Pancreas (tissue), 10 donors: ENCODE data around the gene SHLD1. TPM values are rescaled to one million over a fixed set of nuclear protein-coding genes. Genes with fewer than 3 reads are reported as not detected.
"Not testable (repeated sequence)": the region's sequence is repeated elsewhere in the genome, so short reads cannot be mapped to it uniquely, and the experiment has no call there.

Source experiments
- ATAC-seq, 4 donors: fragments of 200-7000 bp; cut with Tn5 transposase; one replicate each; pipeline versions ENCODE4 v1.8.0 to v1.9.1; 2020; ENCODE audit warnings: mild to moderate bottlenecking in 4 of 4, moderate library complexity in 4 of 4
- DNase-seq, 6 donors: peaks; one replicate each; pipeline ENCODE4 v3.0.0-alpha.2; 2020
- FAIRE-seq: peaks from 2 replicates; lab custom pipeline; 2012; peaks lifted over from hg19 to GRCh38; lab: Jason Lieb, UNC
- H3K27ac ChIP-seq, 4 donors: fragments of 200-600 bp; sonication (generic); 1 replicate in 3 of 4; 2 replicates in 1 of 4; pipeline versions ENCODE4 v1.5.0 to v1.8.0; 2020
- H3K27me3 ChIP-seq, 4 donors: fragments of 200-600 bp; one replicate each; pipeline ENCODE4 v1.8.0; 2021
- H3K36me3 ChIP-seq, 3 donors: fragments of 200-600 bp; sonication (generic) in 1 of 3; one replicate each; pipeline versions ENCODE4 v1.5.0 to v1.8.0; 2020 to 2021
- H3K4me1 ChIP-seq, 3 donors: fragments of 200-600 bp; one replicate each; pipeline ENCODE4 v1.8.0; 2021
- H3K4me3 ChIP-seq, 4 donors: fragments of 200-600 bp; sonication (generic) in 2 of 4; one replicate each; pipeline versions ENCODE4 v1.5.0 to v1.8.0; 2020 to 2021
- H3K9me3 ChIP-seq, 4 donors: fragments of 200-600 bp; one replicate each; pipeline ENCODE4 v1.8.0; 2021
- WGBS, 2 donors: extraction: QIAGEN DNeasy Blood & Tissue Kit; methylation state at CpG; one replicate each; pipeline ENCODE4 v1.1.7; 2013; 5-methylcytosine and 5-hydroxymethylcytosine counted together
- intact Hi-C, 3 donors: fragments of 100-400 bp; cut with DNase I; formaldehyde crosslinking; loops; one replicate each; pipeline versions ENCODE4 v1.11.1 to v1.14.2; 2022
- polyA plus RNA-seq, 2 donors: library from polyadenylated mRNA; stranded (reverse); fragments of 200-250 nt; gene quantifications; one replicate each; pipeline ENCODE4 v1.2.3, GENCODE V29; 2013
- total RNA-seq, 6 donors: library from RNA; stranded (reverse); fragmentation: NEBNext Ultra II Directional in 4 of 6; extraction: Animal tissue kit (Norgen Biotek cat#: 25700) in 4 of 6; gene quantifications; one replicate each; pipeline versions ENCODE4 v1.2.1 to v1.2.4, GENCODE V29; 2021 to 2023
- TF ChIP-seq, protein P1 (sequence below), 4 donors: fragments of 200-600 bp; sonication (generic) in 3 of 4; IDR thresholded peaks; one replicate each; pipeline versions ENCODE4 v1.5.0 to v1.8.0; 2021; ENCODE audit warnings: antibody characterized with exemption in 4 of 4
- donor health status: healthy with polysubstance abuse.
- donor health status: DM: no; HTN: no; CAD: no; lungs with moderate emphysema.
- donor health status: DM: no; HTN: no; CAD: no.
- donor health status: control.
- donor health status: control.
- donor health status: Bipolar disorder and iron deficiency.
- donor health status: DM: yes; HTN: yes; CAD: no.
- donor health status: DM: no; HTN: no; CAD: no.
- donor health status: DM: no; HTN: no; CAD: no.
- donor health status: DM: yes; HTN: yes; CAD: no.

SHLD1 gene
- total and polyA plus RNA-seq, 8 donors = 2.1 to 6.6 (median 3.4) TPM

GRCh38 chr20:5779071-5779900, 29.1 kb downstream of the SHLD1 start:
- Histone ChIP-seq H3K4me3 (no peak overlapping the region), H3K36me3 (peaks cover 0 to 11% (median 0%) of the 10 kb centered on the region in 3 donors), H3K9me3 (no peaks in the 10 kb centered on the region), H3K27ac (no peak overlapping the region), H3K27me3 (no peaks in the 10 kb centered on the region), H3K4me1 (peaks cover 15 to 31% (median 24%) of the 10 kb centered on the region in 3 donors)
- intact Hi-C loops = loop anchor here in 1 of 3 donors (10.0 kb wide), 1 partner anchor 184 kb away; no protein-coding TSS in a partner anchor
- DNase-seq = peak in 1 of 6 donors; percentile 52
- FAIRE-seq = no peak
- TF ChIP-seq, protein P1, sequence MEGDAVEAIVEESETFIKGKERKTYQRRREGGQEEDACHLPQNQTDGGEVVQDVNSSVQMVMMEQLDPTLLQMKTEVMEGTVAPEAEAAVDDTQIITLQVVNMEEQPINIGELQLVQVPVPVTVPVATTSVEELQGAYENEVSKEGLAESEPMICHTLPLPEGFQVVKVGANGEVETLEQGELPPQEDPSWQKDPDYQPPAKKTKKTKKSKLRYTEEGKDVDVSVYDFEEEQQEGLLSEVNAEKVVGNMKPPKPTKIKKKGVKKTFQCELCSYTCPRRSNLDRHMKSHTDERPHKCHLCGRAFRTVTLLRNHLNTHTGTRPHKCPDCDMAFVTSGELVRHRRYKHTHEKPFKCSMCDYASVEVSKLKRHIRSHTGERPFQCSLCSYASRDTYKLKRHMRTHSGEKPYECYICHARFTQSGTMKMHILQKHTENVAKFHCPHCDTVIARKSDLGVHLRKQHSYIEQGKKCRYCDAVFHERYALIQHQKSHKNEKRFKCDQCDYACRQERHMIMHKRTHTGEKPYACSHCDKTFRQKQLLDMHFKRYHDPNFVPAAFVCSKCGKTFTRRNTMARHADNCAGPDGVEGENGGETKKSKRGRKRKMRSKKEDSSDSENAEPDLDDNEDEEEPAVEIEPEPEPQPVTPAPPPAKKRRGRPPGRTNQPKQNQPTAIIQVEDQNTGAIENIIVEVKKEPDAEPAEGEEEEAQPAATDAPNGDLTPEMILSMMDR (IDR thresholded peaks at IDR 0.05) = no peak
- peak; percentile 41 to 82 (median 70) for ATAC-seq
- WGBS, 2 donors = 86 to 89% methylated on average over 3 of the region's 3 CpGs

DNA sequence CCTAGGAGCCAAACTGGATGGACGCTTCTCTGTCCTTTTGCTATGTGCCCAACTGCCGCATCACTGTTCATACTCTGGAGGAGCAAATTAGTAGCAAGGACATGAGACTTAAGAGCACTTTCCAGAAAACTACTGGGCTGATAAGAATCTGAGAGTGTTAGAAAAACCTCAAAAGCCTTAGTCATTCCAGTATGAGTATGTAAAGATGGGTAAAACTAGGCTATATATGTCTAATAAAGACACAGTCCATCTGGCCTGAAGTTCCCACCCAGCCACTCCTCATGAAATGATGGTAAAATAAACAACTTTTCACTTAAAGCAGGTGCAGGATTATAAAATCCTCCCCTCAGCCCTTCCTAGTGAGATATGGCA, 30.6 kb downstream of the SHLD1 start:
- TF ChIP-seq, protein P1 (IDR thresholded peaks at IDR 0.05) = no peak
- Histone ChIP-seq H3K4me3 (no peak overlapping the region), H3K27me3 (no peaks in the 10 kb centered on the region), H3K9me3 (no peaks in the 10 kb centered on the region), H3K4me1 (peaks cover 15 to 36% (median 28%) of the 10 kb centered on the region in 3 donors), H3K36me3 (peaks cover 0 to 3% (median 0%) of the 10 kb centered on the region in 3 donors), H3K27ac (peak overlapping the region in 3 of 4 donors; percentile 30 to 49 (median 49))
- FAIRE-seq (no peak), ATAC-seq (no peak), DNase-seq (no peak)
- intact Hi-C loops = no loop called here
- WGBS, 2 donors = 96 to 98% methylated on average over 2 of the region's 2 CpGs

- WGBS, 2 donors = 65 to 67% methylated on average over 8 of the region's 8 CpGs
- FAIRE-seq, intact Hi-C loops, ATAC-seq, DNase-seq, H3K4me3 ChIP-seq, H3K9me3 ChIP-seq, H3K27me3 ChIP-seq, H3K36me3 ChIP-seq: not testable (repeated sequence)
- peaks cover 15 to 42% (median 33%) of the 10 kb centered on the region in 3 donors for H3K4me1 ChIP-seq
- H3K27ac ChIP-seq = peak overlapping the region; percentile 30 to 49 (median 49)
Observed at GRCh38 chr20:5781367-5781766, 31.2 kb downstream of the SHLD1 start.

- Histone ChIP-seq H3K4me1 (peaks cover 15 to 49% (median 40%) of the 10 kb centered on the region in 3 donors), H3K36me3 (no peaks in the 10 kb centered on the region), H3K27me3 (no peaks in the 10 kb centered on the region), H3K9me3 (no peaks in the 10 kb centered on the region), H3K27ac (peak overlapping the region; percentile 30 to 49 (median 49)), H3K4me3 (no peak overlapping the region)
- 15 to 18% methylated on average over 11 of the region's 11 CpGs for WGBS, 2 donors
- peak in 3 of 6 donors; percentile 32 to 46 (median 40) for DNase-seq
- FAIRE-seq = no peak
- TF ChIP-seq, protein P1 (IDR thresholded peaks at IDR 0.05) = no peak
- peak; percentile 47 to 75 (median 68) for ATAC-seq
- intact Hi-C loops = no loop called here
Observed at GRCh38 chr20:5781798-5782750, 31.9 kb downstream of the SHLD1 start.

DNA sequence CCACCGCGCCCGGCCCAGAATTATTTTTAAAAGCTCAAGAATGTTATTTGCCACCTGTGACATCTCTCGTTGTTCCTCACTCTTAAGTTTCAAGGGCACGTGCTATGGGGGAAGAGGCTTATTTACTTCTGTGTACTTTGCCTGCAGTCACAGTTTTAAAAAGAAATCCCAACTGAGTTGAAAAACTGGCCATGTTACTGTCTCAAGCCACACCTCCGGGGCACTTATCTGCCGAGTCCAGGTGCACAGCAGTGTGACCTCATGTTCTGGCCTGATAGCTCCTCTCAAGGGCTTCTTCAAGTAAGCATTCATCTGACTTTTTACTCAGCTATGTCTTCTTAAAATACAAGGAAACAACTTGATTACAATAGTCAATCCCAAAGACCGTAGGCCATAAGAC, 34.5 kb downstream of the SHLD1 start:
- H3K27ac ChIP-seq = peak overlapping the region in 3 of 4 donors; percentile 37 to 50 (median 47)
- ATAC-seq (peak; percentile 65 to 79 (median 72)), DNase-seq (peak in 4 of 6 donors; percentile 51 to 78 (median 64)), FAIRE-seq (no peak)
- H3K9me3 ChIP-seq = no peaks in the 10 kb centered on the region
- no peaks in the 10 kb centered on the region for H3K36me3 ChIP-seq
- no peaks in the 10 kb centered on the region for H3K27me3 ChIP-seq
- no peak overlapping the region for H3K4me3 ChIP-seq
- peaks cover 25 to 60% (median 49%) of the 10 kb centered on the region in 3 donors for H3K4me1 ChIP-seq
- intact Hi-C loops = no loop called here
- TF ChIP-seq, protein P1 (IDR thresholded peaks at IDR 0.05) = no peak
- 35 to 43% methylated on average over 8 of the region's 8 CpGs for WGBS, 2 donors
